Keratinocyte (primary cell): Measurements from ENCODE around the gene ITGA3.

Experiments used
- CTCF ChIP-seq, 3 experiments: IDR thresholded peaks in 1 of 3; conservative IDR thresholded peaks in 1 of 3; optimal IDR thresholded peaks in 1 of 3; 2 replicates in 2 of 3; 3 replicates in 1 of 3; pipeline versions ENCODE3 to v1.5.1; 2011; ENCODE audit warnings: low read length in 3 of 3, mild to moderate bottlenecking in 3 of 3, moderate library complexity in 2 of 3, control low read depth in 1 of 3, inconsistent platforms in 1 of 3; ENCODE audit not compliant: insufficient read depth in 2 of 3; ENCODE audit errors: extremely low read depth in 1 of 3
- EZH2 ChIP-seq: IDR thresholded peaks from one replicate; pipeline ENCODE4 v1.6.1; 2012; ENCODE audit warnings: inconsistent platforms, mild to moderate bottlenecking, low read length, moderate library complexity

- no peak for TF ChIP-seq CTCF (optimal IDR thresholded peaks at IDR 0.05 in 1 of 3, IDR thresholded peaks at IDR 0.05 in 1 of 3, conservative IDR thresholded peaks at IDR 0.05 in 1 of 3; ENCODE audit: extremely low read depth in 1 of 3, insufficient read depth in 2 of 3, low read length in 3 of 3)
- no peak for TF ChIP-seq EZH2
These were observed 64.8 kb downstream of the ITGA3 start for GRCh38 chr17:50120475-50121253.
